Liver (tissue), 3 donors: Measurements from ENCODE around the gene UNC79.

Experiments
- CTCF ChIP-seq: fragments of 150-350 bp; IDR thresholded peaks from 2 replicates; pipeline ENCODE4 v1.5.1; 2017; ENCODE audit warnings: improper control_type of control experiment, low read depth, low read length; ENCODE audit not compliant: missing input control
- EGR1 ChIP-seq, 2 donors: IDR thresholded peaks; 2 replicates each; pipeline ENCODE4 v1.6.1; 2016 to 2018; ENCODE audit warnings: antibody characterized with exemption in 2 of 2, low read depth in 2 of 2
- MAX ChIP-seq: IDR thresholded peaks from 2 replicates; pipeline ENCODE4 v1.6.1; 2016; ENCODE audit warnings: antibody characterized with exemption
- NR2F2 ChIP-seq: IDR thresholded peaks from 2 replicates; pipeline ENCODE4 v1.6.1; 2016; ENCODE audit warnings: antibody characterized with exemption
- RAD21 ChIP-seq, 2 donors: IDR thresholded peaks; 2 replicates each; pipeline ENCODE4 v1.6.1; 2016; ENCODE audit warnings: antibody characterized with exemption in 2 of 2, mild to moderate bottlenecking in 2 of 2
- TAF1 ChIP-seq: conservative IDR thresholded peaks from 2 replicates; pipeline ENCODE4 v1.6.1; 2016; ENCODE audit warnings: antibody characterized with exemption, mild to moderate bottlenecking
- YY1 ChIP-seq: IDR thresholded peaks from 2 replicates; pipeline ENCODE4 v1.6.1; 2016; ENCODE audit warnings: antibody characterized with exemption, mild to moderate bottlenecking
- donor health status: healthy.
- donor health status: healthy.

GRCh38 chr14:93712838-93713724 is 282.3 kb downstream of the UNC79 start:
- TF ChIP-seq CTCF (no peak), TAF1 (no peak), MAX (no peak), EGR1 (IDR thresholded peaks at IDR 0.05; ENCODE audit: low read depth in 2 of 2) (no peak), RAD21 (IDR thresholded peaks at IDR 0.05) (no peak), YY1 (no peak), NR2F2 (no peak)
